DMS 273 (cell line): ENCODE measurements around the gene NELFB.

Experiments
- DNase-seq: peaks from one replicate; lab custom pipeline; 2025; ENCODE audit not compliant: unreplicated experiment; lab: John Stamatoyannopoulos, UW

NELFB gene

DNA sequence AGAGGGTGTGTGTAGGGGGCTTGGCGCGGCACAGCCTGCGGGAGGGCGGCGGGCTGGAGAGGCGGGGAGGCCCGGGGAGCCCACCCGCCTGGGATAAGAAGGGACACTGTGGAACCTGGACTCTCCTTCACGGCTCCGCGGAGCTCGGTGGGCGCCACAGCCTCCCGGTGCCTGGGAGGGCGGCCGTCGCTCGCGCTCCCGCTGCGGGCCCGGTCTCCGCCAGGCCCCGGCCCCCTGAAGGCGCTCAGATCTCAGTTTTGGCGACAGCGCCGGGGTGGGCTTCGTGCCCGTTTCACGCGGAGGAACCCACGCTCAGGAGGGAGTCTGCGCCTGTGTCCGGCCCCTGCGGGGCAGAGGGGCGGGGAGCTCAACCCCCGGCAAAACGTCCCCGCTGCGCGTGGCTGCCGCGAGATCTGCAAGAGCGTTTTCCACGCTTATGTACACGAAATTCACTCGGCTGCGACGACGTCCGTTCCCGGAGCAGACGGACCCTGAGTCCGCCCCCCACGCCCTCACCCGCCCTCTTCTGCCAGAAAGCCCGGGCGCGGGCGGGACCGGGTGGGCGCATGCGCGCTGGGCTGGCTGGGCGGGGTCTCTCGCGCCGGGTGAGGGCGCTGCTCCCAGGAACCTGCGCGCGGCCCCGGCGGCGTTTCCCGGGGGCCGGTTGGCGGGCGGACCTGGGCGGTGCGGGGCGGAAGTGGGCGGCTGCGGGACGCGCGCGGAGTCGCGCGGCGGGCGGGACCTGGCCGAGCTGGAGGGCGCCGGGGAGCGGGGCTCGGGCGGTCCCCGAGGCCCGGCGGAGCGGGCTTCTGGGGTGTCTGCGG, at the start of gene NELFB:
TSS of gene NELFB (plus strand) at position 704 of the 824 bp plus-strand sequence.
- DNase-seq, result peak; percentile 95

DNA sequence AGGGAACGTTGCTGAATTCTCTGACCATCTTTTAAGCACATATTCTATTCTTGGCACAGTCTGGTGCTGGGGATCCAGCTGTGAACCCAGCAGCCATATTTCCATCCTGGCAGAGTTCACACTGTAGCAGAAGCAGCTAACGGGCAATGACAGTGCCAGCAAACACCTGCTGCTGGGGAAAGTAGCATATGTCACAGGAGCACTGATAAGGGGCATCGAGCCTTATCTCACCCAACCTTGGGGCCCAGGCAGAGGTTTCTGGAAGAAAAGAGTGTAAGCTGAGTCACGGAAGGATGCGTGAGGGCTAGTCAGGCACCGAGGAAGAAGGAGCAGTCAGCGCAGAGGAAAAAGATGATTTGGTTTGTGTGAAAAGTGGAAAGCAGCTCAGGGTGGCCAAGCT, 48.5 kb upstream of the NELFB start:
- no peak for DNase-seq

DNA sequence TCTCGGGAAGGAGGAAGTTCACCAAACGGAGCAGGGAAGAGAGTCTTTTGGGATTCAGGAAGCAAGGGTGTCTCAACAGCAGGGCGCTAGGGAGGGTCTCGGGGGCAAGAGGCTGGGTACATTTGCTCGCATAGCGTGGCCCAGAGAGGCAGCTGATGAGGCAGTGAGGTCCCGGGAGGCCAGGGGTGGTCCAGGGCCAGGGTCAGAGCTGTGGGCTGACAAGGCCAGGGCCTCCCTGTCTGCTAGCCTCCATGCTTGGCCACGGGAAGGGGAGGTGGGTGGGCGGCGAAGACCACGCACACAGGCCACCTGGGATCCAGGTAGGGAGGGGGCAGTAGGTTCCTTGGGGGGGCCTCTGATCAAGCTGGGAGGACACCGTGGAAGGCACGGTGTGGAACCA, 43.6 kb upstream of the NELFB start:
- DNase-seq, result no peak

DNA sequence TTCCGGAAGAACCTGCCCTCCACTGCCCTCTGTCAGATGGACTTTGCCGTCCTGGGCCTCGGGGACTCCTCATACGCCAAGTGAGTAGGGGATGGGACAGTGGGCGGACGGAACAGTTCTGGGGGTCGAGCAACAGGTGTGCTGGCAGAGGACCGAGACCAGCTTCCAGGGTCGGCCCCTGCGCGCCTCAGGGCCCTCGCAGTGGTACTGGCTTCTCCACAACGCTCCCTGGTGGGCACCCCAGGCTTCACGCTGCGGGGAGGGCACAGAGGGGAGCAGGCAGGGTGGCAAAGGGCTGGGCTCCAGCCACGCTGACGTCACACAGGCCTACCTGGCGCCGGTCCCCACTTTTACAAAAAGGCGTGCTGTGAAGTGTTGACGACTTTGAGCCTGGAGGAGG, 42.6 kb upstream of the NELFB start:
- DNase-seq, result peak; percentile 40

DNA sequence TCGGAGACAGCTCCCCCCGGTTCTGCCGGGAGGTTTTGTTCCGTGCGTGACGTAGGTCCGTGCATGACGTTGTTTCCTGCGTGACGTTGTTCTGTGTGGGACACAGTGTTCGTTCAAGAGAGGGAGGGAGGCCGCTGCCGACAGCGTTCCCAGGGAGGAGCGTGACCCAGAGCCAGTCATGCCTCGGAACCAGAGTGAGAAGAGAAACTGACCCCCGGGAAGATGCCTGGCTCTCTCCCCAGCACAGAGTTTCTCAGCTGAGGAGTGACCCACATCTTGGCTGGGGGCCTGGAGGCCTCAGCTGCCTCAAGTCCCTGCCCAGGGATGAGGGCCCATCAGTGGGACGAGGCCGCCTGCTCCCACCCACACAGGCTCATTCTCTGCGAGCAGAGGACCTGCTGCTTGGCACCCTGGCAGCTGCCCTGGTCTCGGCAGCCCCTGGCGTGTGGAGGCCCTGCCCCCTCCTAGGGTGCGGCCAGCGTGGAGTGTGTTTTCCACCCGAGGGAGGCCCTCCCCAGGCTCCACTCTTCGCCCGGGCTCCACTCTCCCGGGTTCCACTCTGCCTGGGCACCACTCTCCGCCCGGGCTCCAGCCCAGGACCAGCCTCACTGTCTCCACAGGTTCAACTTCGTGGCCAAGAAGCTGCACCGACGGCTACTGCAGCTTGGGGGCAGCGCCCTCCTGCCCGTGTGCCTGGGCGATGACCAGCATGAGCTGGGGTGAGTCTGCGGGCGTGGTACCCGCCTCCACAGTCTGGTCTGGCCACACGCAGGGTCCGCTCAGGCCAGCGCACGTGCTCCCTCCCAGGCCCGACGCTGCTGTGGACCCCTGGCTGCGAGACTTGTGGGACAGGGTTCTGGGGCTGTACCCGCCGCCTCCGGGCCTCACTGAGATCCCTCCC, 41.7 kb upstream of the NELFB start:
- no peak for DNase-seq

DNA sequence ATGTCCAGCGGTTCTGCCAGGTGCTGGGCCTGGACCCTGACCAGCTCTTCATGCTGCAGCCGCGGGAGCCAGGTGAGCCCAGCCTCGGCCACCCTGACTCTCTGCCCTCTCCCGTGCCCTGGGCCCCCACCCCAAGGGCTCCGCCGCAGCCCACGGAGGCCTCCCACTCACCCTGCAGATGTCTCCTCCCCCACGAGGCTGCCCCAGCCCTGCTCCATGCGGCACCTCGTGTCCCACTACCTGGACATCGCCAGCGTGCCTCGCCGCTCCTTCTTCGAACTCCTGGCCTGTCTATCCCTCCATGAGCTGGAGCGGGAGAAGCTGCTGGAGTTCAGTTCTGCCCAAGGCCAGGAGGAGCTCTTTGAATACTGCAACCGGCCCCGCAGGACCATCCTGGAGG, 40.5 kb upstream of the NELFB start:
- DNase-seq, result no peak

DNA sequence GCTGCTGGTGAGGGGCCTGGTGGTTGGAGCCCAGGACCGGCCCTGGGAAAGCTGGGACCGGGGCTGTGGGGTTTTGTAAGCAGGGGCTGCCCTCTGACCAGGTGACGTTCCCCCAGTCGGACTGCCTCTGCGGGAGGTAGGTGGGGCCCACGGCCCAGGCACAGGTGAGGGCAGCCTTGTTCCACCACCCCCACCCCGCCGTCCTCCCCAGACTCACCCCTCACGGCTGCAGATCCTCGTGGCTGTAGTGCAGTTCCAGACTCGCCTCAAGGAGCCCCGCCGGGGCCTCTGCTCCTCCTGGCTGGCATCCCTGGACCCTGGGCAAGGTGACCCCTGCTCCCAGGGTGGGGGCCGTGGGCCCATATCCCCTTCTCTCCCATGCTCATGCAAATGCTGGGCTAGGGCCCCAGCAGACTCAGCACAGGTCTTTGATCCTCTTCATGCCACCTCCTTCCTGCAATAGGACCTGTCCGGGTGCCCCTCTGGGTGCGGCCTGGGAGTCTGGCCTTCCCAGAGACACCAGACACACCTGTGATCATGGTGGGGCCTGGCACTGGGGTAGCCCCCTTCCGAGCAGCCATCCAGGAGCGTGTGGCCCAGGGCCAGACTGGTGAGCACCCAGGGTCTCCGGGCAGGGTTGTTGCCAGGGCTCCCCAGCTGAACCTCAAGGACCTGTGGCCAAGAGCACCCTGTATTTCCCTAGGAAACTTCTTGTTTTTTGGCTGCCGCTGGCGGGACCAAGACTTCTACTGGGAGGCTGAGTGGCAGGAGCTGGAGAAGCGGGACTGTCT, 39.7 kb upstream of the NELFB start:
- no peak for DNase-seq

DNA sequence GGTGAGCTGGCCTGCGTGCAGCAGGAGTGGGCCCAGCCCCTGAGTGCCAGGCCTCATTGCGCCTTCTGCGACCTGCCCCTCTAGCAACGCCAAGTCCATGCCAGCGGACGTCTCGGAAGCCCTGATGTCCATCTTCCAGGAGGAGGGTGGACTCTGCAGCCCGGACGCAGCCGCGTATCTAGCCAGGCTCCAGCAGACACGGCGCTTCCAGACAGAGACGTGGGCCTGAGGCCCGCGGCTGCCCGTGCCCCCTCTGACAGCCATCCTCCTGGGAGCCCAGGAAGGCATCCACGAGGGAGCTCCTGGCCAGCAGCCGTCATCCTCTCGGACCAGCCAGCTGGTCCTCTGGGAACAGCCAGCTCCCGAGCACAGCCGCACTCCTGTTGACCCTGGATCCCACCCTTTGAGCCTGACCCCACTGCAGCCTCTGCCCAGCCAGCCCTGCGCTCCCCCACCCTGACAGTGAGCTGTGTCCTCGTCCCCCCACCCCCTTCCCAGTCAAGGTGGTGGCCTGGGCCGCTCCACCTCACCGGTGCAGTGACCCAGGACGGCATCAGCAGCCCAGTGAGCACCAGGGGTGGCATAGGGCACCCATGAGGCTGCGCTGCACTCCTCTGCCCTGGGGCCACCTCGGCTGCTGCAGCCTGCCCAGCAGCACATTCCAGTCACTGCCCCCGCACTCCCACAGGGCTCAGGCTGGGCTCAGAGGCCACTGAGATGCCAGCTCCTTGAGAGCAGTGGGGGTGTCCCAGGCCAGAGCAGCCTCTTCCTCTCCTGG, 38.8 kb upstream of the NELFB start:
- no peak for DNase-seq

DNA sequence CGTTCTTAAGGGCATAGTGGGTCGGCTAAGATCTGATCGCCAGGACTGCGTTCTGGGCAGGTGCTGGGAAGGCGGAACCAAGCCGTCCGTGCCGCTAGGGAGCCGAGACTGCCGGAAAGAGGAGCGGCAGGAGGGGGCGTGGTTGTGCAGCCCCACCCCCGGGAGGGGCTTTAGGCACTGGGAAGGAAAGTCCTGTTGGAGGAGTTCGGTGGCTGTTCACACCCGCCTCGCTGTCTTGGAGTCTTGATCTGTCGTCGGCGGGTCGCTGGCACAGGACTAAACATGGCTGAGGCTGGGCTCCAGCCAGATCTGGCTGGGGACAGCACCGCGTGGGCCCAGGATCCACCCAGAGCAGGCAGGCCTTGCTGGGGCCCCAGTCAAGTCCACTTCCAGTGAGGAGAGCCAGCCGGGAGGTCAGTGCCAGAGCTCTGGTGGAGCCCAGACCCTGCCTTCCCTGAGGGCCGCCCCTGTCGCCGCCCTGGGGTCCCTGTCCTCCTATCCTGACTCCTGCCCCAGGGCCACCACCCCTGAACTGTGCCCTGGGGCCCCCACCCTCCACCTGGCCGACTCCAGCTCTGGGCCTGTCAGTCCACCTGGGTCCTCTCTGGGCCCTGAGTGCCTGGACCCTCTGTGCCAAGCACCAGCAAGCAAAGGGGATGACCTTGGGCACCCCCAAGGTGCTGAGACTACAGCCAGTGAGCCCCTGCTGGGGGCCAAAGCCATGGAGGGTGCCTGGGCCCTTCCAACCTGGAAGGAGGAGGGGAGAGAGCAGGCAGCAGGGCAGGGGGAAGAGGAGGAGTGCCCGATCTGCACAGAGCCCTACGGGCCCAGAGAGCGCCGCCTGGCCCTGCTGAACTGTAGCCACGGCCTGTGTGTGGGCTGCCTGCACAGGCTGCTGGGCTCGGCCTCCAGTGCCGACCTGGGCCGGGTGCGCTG, 37.6 kb upstream of the NELFB start:
- DNase-seq, result peak; percentile 84

DNA sequence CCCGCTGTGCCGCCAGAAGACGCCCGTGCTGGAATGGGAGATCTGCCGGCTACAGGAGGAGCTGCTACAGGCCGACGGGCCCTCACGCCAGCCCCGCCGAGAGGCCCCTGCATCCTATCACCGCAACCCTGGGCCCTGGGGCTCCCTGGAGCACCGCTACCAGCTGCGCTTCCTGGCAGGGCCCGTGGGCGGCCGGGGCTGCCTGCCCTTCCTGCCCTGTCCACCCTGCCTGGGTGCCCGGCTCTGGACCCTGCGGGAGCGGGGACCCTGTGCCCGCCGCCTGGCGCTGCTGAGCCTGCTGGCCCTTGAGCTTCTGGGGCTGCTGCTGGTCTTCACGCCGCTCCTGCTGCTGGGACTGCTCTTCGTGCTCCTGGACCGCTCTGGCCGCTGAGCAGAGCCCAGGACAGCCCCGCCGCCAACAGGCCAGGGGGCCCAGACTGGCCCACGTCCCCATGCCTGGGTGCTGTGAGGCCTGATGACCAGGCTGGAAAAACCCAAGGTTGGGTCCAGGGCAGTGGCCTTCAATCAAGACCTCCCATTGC, 36.8 kb upstream of the NELFB start:
- DNase-seq, result no peak

DNA sequence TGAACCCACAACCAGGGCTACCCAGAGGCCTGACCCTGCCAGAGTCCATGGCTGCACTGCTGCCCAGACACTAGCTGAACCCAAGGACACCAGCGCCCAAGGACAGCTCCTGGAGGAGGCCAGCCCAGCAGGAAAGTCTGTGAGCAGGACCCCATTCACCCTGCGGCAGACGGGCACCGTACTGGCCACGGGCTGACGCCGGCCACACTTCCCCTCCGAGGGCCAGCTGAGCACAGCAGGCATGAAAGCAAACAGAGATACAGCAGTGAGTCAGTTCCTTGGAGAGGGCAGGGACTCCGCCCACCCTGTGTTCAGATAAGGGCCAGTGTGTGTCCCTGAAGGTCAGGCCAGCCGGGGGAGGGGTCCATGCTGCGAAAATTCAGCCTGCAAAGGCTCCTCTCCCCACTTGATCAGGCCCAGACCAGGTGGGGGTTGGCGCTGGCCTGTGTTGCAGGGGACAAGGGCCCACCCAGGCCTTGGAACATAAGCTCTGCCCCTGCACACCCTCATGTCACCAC, 36.3 kb upstream of the NELFB start:
- DNase-seq, result no peak

DNA sequence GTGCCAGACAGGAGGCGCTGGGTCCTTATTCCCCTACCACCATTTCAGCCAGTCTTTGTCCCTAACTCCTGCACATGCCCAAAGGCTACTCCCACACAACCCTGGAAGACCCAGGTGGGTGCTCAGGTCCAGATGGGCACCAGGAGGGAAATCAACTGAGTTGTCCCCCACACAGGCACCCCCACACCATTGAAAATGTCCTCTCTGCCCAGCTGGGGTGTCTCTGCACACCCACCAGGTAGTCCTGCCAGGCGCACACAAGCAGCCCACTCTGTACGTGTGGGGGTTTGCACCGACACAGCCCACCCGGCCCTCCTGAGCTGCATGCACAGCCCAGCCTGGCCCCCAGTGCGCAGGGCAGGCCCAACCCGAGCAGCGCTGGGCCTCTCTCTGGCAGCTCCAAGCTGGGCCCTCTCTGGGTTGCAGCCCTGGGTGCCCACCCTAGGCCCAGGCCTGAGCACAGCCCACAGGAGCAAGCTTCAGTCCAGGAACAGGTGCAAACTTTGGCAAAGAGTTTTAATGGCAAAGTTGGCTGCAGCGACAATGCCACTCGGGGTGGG, 35.3 kb upstream of the NELFB start:
- no peak for DNase-seq

DNA sequence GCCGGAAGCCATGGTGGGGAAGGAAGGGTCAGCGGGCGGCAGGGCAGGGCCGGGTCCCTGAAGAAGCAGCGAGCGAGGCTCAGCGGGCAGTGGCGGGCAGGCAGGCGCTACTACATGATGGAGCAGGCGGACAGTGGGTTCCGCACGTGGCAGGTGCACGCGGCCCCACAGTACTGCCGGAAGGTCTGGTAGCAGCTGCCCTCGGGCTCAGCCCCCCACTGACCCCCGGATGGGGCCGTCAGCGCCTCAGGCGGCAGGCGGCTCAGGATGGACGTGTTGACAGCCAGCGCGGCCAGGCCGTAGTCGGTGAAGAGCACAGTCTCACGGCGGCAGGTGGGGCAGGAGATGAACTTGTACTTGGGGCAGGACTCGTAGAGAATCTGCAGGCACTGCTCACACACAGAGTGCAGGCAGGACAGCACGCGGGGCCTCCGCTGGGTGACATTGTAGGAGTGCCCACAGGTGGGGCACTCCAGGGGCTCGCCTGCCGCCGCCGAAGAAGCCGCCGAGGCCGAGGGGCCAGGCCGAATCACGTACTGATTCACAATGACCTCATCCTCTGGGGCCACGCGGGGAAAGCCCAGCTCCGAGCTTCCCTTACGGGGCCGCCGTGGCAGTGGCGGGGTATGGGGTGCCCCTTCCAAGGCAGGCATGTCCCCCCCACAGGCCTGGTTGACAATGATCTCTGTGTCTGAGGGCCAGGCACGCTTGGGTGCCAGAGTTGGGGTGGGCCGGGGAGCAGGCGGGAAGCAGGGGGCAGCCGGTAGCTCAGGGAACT, 34.6 kb upstream of the NELFB start:
- no peak for DNase-seq

DNA sequence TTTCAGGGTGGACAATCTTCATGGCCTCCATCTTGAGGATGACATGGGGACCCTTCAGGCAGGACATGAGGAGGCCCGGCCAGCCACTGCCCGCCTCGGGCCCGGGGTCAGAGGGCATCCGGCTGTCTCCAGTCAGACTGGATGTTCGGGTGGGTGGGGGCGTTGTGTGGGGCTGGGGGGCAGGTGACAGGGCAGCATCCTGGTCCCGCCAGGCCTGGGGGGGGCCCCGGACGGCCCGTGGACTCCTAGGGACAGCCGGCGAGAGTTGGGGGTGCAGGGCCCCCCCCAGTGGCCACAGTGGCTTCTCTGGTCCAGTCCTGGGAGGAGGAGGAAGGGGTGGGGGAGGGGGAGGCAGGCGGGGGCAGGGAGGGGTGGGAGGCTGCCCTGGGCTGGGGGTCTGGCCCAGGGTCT, 34.0 kb upstream of the NELFB start:
- no peak for DNase-seq

DNA sequence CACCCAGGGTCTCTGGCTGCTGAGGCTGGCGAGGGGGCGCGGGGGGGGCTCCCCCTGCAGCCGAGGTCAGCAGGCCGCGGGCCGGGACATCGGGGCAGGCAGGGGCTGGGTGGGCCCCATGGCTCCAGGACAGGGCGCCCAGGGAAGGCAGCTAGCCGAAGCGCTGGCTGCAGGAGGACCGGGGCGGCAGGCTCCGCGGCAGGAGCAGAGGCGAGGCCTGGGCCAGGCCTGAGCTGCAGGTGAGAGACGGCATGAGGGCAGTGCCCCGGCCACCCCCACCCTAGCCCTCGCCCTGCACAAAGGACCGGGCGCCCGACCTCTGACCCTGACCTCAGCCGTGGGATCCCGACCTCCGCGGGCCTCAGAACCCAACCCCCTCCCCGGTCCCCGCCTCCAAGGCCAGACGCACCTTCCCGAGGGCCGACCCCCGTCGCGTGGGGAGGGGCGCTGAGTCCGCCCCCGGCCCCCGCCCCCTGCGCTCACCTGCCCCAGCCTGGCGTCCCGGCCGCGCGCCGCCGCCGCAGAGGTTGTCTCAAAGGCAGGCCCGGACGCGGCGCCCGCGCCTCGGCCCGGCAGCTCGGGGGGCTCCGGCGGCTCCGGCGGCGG, 33.5 kb upstream of the NELFB start:
- DNase-seq, result no peak

DNA sequence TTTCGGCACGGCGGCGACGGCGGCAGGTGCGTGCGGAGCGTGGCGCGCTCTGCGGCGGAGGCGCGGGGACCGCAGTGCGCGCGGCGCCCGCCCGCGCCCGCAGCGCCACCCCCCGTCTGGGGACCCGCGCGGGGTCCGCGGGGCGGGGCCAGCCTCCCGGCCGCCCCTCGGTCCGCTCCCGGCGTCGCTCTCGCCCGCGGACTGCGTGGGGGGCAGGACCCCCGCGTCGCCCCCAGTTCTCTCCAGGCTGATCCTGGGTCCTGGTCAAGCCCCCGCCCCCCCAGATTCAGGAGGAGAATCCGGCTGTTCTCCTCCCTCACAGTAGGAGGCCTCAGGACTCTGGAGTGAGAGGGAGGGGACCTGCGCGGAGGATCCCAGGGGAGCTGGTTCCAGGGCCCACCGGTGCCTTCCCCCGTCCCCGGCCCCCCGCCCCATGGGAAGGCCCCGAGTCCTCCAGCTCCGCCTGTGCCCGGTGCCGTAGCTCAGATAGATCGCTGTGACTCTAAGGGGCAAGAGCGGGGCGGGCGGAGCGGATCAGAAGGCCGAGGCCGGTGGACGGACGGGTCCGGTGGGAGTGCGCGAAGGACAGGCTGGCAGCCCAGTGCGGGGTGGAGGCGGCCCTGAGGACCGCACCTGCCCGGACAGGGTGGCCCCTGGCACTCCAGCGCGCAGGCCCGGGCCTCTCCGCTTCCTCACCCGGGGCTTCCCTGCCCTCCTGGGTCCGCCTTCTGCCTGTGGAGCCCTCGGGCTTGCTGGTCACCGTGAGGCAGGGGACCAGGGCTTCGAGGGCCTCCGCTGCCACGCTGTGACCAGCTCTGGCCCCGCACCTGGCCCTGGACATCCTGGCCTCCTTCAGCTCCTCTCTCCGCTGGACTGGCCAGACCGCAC, 32.7 kb upstream of the NELFB start, which contains the start of gene RNF208:
TSS of gene RNF208 (minus strand) at position 51 of the 888 bp plus-strand sequence. CDS start 1,028 bp downstream, outside the sequence.
- DNase-seq, result no peak
